ENCODE measurements around the gene BRPF1. TPM values are rescaled to one million over a fixed set of nuclear protein-coding genes. Genes with fewer than 3 reads are reported as not detected.

The BRPF1 gene
- total and polyA plus RNA-seq, 2 experiments from 2014 or later = 8.0 to 24.7 TPM

DNA sequence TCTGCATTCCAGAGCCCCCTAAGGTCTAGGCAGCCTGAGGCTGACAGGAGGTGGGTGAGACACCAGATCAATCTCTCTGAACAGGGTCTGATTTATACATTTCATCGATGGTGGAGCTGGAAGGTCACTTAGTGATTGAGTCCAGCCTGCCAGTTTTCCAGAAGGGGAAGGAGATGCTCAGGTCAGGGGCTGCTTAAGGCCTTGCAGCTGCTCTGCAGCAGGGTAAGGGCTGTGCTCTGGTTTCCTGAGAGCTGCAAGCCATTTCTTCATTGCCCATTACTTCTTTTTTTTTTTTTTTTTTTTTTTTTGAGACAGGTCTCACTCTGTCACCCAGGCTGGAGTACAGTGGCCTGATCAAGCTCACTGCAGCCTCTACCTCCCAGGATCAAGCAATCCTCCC, 50.0 kb downstream of the BRPF1 start:
- no peak overlapping the region for H3K27ac Mint-ChIP-seq
- ATAC-seq (no peak), DNase-seq (ENCODE audit: low spot score) (no peak)
- H3K4me1 Mint-ChIP-seq = no peaks in the 10 kb centered on the region
- TF ChIP-seq, protein P1, sequence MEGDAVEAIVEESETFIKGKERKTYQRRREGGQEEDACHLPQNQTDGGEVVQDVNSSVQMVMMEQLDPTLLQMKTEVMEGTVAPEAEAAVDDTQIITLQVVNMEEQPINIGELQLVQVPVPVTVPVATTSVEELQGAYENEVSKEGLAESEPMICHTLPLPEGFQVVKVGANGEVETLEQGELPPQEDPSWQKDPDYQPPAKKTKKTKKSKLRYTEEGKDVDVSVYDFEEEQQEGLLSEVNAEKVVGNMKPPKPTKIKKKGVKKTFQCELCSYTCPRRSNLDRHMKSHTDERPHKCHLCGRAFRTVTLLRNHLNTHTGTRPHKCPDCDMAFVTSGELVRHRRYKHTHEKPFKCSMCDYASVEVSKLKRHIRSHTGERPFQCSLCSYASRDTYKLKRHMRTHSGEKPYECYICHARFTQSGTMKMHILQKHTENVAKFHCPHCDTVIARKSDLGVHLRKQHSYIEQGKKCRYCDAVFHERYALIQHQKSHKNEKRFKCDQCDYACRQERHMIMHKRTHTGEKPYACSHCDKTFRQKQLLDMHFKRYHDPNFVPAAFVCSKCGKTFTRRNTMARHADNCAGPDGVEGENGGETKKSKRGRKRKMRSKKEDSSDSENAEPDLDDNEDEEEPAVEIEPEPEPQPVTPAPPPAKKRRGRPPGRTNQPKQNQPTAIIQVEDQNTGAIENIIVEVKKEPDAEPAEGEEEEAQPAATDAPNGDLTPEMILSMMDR (conservative IDR thresholded peaks at IDR 0.05; ENCODE audit: low read depth in 2 of 2) = no peak
- TF ChIP-seq JUNB (IDR thresholded peaks at IDR 0.05; ENCODE audit: unreplicated experiment) (no peak), EZH2phosphoT487 (IDR thresholded peaks at IDR 0.05; ENCODE audit: unreplicated experiment) (no peak), ZNF331 (CRISPR knock-in tag; IDR thresholded peaks at IDR 0.05; ENCODE audit: low read depth) (no peak), EZH2 (IDR thresholded peaks at IDR 0.05; ENCODE audit: low read depth, unreplicated experiment) (no peak), POLR2AphosphoS5 (IDR thresholded peaks at IDR 0.05; ENCODE audit: low read depth) (no peak), NANOG (IDR thresholded peaks at IDR 0.05; ENCODE audit: borderline replicate concordance) (no peak), STAT1 (IDR thresholded peaks at IDR 0.05; ENCODE audit: unreplicated experiment) (no peak), ZNF114 (CRISPR knock-in tag; IDR thresholded peaks at IDR 0.05) (no peak), CREB1 (CRISPR knock-in tag; IDR thresholded peaks at IDR 0.05; ENCODE audit: low read depth) (no peak)
- TF ChIP-seq, protein P2, sequence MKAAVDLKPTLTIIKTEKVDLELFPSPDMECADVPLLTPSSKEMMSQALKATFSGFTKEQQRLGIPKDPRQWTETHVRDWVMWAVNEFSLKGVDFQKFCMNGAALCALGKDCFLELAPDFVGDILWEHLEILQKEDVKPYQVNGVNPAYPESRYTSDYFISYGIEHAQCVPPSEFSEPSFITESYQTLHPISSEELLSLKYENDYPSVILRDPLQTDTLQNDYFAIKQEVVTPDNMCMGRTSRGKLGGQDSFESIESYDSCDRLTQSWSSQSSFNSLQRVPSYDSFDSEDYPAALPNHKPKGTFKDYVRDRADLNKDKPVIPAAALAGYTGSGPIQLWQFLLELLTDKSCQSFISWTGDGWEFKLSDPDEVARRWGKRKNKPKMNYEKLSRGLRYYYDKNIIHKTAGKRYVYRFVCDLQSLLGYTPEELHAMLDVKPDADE (IDR thresholded peaks at IDR 0.05) = no peak
- TF ChIP-seq, protein P3, sequence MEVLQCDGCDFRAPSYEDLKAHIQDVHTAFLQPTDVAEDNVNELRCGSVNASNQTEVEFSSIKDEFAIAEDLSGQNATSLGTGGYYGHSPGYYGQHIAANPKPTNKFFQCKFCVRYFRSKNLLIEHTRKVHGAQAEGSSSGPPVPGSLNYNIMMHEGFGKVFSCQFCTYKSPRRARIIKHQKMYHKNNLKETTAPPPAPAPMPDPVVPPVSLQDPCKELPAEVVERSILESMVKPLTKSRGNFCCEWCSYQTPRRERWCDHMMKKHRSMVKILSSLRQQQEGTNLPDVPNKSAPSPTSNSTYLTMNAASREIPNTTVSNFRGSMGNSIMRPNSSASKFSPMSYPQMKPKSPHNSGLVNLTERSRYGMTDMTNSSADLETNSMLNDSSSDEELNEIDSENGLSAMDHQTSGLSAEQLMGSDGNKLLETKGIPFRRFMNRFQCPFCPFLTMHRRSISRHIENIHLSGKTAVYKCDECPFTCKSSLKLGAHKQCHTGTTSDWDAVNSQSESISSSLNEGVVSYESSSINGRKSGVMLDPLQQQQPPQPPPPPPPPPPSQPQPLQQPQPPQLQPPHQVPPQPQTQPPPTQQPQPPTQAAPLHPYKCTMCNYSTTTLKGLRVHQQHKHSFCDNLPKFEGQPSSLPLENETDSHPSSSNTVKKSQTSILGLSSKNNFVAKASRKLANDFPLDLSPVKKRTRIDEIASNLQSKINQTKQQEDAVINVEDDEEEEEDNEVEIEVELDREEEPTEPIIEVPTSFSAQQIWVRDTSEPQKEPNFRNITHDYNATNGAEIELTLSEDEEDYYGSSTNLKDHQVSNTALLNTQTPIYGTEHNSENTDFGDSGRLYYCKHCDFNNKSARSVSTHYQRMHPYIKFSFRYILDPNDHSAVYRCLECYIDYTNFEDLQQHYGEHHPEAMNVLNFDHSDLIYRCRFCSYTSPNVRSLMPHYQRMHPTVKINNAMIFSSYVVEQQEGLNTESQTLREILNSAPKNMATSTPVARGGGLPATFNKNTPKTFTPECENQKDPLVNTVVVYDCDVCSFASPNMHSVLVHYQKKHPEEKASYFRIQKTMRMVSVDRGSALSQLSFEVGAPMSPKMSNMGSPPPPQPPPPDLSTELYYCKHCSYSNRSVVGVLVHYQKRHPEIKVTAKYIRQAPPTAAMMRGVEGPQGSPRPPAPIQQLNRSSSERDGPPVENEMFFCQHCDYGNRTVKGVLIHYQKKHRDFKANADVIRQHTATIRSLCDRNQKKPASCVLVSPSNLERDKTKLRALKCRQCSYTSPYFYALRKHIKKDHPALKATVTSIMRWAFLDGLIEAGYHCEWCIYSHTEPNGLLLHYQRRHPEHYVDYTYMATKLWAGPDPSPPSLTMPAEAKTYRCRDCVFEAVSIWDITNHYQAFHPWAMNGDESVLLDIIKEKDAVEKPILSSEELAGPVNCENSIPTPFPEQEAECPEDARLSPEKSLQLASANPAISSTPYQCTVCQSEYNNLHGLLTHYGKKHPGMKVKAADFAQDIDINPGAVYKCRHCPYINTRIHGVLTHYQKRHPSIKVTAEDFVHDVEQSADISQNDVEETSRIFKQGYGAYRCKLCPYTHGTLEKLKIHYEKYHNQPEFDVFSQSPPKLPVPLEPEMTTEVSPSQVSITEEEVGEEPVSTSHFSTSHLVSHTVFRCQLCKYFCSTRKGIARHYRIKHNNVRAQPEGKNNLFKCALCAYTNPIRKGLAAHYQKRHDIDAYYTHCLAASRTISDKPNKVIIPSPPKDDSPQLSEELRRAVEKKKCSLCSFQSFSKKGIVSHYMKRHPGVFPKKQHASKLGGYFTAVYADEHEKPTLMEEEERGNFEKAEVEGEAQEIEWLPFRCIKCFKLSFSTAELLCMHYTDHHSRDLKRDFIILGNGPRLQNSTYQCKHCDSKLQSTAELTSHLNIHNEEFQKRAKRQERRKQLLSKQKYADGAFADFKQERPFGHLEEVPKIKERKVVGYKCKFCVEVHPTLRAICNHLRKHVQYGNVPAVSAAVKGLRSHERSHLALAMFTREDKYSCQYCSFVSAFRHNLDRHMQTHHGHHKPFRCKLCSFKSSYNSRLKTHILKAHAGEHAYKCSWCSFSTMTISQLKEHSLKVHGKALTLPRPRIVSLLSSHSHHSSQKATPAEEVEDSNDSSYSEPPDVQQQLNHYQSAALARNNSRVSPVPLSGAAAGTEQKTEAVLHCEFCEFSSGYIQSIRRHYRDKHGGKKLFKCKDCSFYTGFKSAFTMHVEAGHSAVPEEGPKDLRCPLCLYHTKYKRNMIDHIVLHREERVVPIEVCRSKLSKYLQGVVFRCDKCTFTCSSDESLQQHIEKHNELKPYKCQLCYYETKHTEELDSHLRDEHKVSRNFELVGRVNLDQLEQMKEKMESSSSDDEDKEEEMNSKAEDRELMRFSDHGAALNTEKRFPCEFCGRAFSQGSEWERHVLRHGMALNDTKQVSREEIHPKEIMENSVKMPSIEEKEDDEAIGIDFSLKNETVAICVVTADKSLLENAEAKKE (CRISPR knock-in tag; IDR thresholded peaks at IDR 0.05) = no peak
- TF ChIP-seq, protein P4, sequence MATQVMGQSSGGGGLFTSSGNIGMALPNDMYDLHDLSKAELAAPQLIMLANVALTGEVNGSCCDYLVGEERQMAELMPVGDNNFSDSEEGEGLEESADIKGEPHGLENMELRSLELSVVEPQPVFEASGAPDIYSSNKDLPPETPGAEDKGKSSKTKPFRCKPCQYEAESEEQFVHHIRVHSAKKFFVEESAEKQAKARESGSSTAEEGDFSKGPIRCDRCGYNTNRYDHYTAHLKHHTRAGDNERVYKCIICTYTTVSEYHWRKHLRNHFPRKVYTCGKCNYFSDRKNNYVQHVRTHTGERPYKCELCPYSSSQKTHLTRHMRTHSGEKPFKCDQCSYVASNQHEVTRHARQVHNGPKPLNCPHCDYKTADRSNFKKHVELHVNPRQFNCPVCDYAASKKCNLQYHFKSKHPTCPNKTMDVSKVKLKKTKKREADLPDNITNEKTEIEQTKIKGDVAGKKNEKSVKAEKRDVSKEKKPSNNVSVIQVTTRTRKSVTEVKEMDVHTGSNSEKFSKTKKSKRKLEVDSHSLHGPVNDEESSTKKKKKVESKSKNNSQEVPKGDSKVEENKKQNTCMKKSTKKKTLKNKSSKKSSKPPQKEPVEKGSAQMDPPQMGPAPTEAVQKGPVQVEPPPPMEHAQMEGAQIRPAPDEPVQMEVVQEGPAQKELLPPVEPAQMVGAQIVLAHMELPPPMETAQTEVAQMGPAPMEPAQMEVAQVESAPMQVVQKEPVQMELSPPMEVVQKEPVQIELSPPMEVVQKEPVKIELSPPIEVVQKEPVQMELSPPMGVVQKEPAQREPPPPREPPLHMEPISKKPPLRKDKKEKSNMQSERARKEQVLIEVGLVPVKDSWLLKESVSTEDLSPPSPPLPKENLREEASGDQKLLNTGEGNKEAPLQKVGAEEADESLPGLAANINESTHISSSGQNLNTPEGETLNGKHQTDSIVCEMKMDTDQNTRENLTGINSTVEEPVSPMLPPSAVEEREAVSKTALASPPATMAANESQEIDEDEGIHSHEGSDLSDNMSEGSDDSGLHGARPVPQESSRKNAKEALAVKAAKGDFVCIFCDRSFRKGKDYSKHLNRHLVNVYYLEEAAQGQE (IDR thresholded peaks at IDR 0.05; ENCODE audit: unreplicated experiment) = no peak
- H3K36me3 Mint-ChIP-seq (ENCODE audit: low read depth) = peaks cover 49% of the 10 kb centered on the region
- no peaks in the 10 kb centered on the region for H3K9me3 Mint-ChIP-seq
- no peaks in the 10 kb centered on the region for H3K79me2 ChIP-seq (replicated peaks; ENCODE audit: insufficient read depth)
- 0 out of 2 replicates have a peak, but pooled peaks cover 2% of the 10 kb centered on the region for H3K27me3 ChIP-seq (ENCODE audit: insufficient read depth)
- H3K4me2 ChIP-seq = no peak overlapping the region
- H3K4me1 ChIP-seq (ENCODE audit: insufficient read depth) = no peaks in the 10 kb centered on the region
- no peak overlapping the region for H3K4me3 ChIP-seq
- no peaks in the 10 kb centered on the region for H3K9me2 ChIP-seq (ENCODE audit: insufficient read depth)
- peaks cover 13% of the 10 kb centered on the region for H3K27me3 Mint-ChIP-seq (ENCODE audit: insufficient read depth, low read depth, poor library complexity)
- H3F3A ChIP-seq (replicated peaks; ENCODE audit: low read depth) = 0 out of 2 replicates have a peak, but pooled peaks cover 2% of the 10 kb centered on the region
- no peak overlapping the region for H2AFZ ChIP-seq
- H3K36me3 ChIP-seq (ENCODE audit: insufficient read depth) = 0 out of 2 replicates have a peak, but pooled peaks cover 6% of the 10 kb centered on the region
- no peaks in the 10 kb centered on the region; the same call in 1 of the 2 replicates for H4K20me1 ChIP-seq (replicated peaks; ENCODE audit: insufficient read depth)
- H3K27ac ChIP-seq (ENCODE audit: low read depth) = no peak overlapping the region
- no peak overlapping the region for H3K4me3 Mint-ChIP-seq
